ENCODE results near the gene ING5. TPM values are rescaled to one million over a fixed set of nuclear protein-coding genes. Genes with fewer than 3 reads are reported as not detected.

ING5 gene
- total RNA-seq, 1 experiment from 2014 or later: 32.1 TPM

- Histone ChIP-seq H3K4me2 (ENCODE audit: low read length) (peak overlapping the region; percentile 78), H3K9me2 (replicated peaks; ENCODE audit: low read length) (no peaks in the 10 kb centered on the region), H3K27me3 (ENCODE audit: low read length) (no peaks in the 10 kb centered on the region), H3F3A (ENCODE audit: low read length, unreplicated experiment) (peaks cover 8% of the 10 kb centered on the region), H4K20me1 (ENCODE audit: low read length) (no peaks in the 10 kb centered on the region), H3K4me3 (ENCODE audit: low read length) (no peak overlapping the region), H3K9ac (ENCODE audit: low read length) (no peak overlapping the region), H3K9me3 (ENCODE audit: low read length) (no peaks in the 10 kb centered on the region), H3K36me3 (ENCODE audit: low read depth, low read length) (peaks cover 9% of the 10 kb centered on the region), H2AFZ (ENCODE audit: low read length) (no peak overlapping the region), H3K4me1 (ENCODE audit: insufficient read depth, low read length) (peaks cover 13% of the 10 kb centered on the region), H3K79me2 (ENCODE audit: low read length) (no peaks in the 10 kb centered on the region), H3K27ac (ENCODE audit: low read length) (no peak overlapping the region)
- DNase-seq (no peak), ATAC-seq (no peak)
- TF ChIP-seq EZH2 (IDR thresholded peaks at IDR 0.05; ENCODE audit: low read length, unreplicated experiment): no peak
- TF ChIP-seq EZH2phosphoT487 (IDR thresholded peaks at IDR 0.05; ENCODE audit: borderline replicate concordance, low read length): no peak
- no peak for TF ChIP-seq CTCF (conservative IDR thresholded peaks at IDR 0.05; ENCODE audit: low read depth, low read length)
- ChIA-PET POLR2A (ENCODE audit: unreplicated experiment) (no interaction called here), CTCF (no interaction called here)
- BruUV-seq (replicated peaks): no TSS peak
- intact Hi-C loops (cut with micrococcal nuclease): no loop called here
Observed at GRCh38 chr2:241763551-241764274, 61.9 kb downstream of the ING5 start.

GRCh38 chr2:241764275-241765241, 62.7 kb downstream of the ING5 start:
- intact Hi-C loops (cut with micrococcal nuclease): no loop called here
- Histone ChIP-seq H3K9me3 (ENCODE audit: low read length) (no peaks in the 10 kb centered on the region), H3K9me2 (replicated peaks; ENCODE audit: low read length) (no peaks in the 10 kb centered on the region), H3K4me2 (ENCODE audit: low read length) (no peak overlapping the region), H2AFZ (ENCODE audit: low read length) (no peak overlapping the region), H3F3A (ENCODE audit: low read length, unreplicated experiment) (peaks cover 8% of the 10 kb centered on the region), H3K9ac (ENCODE audit: low read length) (no peak overlapping the region), H4K20me1 (ENCODE audit: low read length) (no peaks in the 10 kb centered on the region), H3K4me3 (ENCODE audit: low read length) (no peak overlapping the region), H3K27ac (ENCODE audit: low read length) (no peak overlapping the region), H3K36me3 (ENCODE audit: low read depth, low read length) (peaks cover 9% of the 10 kb centered on the region), H3K4me1 (ENCODE audit: insufficient read depth, low read length) (peaks cover 13% of the 10 kb centered on the region), H3K79me2 (ENCODE audit: low read length) (no peaks in the 10 kb centered on the region), H3K27me3 (ENCODE audit: low read length) (no peaks in the 10 kb centered on the region)
- CTCF ChIA-PET: no interaction called here
- POLR2A ChIA-PET (ENCODE audit: unreplicated experiment): no interaction called here
- BruUV-seq (replicated peaks): no TSS peak
- DNase-seq: no peak
- ATAC-seq: no peak
- TF ChIP-seq CTCF (conservative IDR thresholded peaks at IDR 0.05; ENCODE audit: low read depth, low read length) (no peak), EZH2phosphoT487 (IDR thresholded peaks at IDR 0.05; ENCODE audit: borderline replicate concordance, low read length) (no peak), EZH2 (IDR thresholded peaks at IDR 0.05; ENCODE audit: low read length, unreplicated experiment) (no peak)

Measured in PC-3 (cell line).